HG02885 (cell line): ENCODE data around the gene DDX25.
A peak's percentile ranks its signal among the peaks of the same experiment; 100 is the strongest.
"Not testable (repeated sequence)": the region's sequence is repeated elsewhere in the genome, so short reads cannot be mapped to it uniquely, and the experiment has no call there.

ENCODE experiments used
- ATAC-seq: cut with Tn5 transposase; IDR thresholded peaks from one replicate; pipeline ENCODE4 v1.9.1; 2021; ENCODE audit warnings: mild to moderate bottlenecking; ENCODE audit not compliant: unreplicated experiment, poor library complexity

Gene DDX25

DNA sequence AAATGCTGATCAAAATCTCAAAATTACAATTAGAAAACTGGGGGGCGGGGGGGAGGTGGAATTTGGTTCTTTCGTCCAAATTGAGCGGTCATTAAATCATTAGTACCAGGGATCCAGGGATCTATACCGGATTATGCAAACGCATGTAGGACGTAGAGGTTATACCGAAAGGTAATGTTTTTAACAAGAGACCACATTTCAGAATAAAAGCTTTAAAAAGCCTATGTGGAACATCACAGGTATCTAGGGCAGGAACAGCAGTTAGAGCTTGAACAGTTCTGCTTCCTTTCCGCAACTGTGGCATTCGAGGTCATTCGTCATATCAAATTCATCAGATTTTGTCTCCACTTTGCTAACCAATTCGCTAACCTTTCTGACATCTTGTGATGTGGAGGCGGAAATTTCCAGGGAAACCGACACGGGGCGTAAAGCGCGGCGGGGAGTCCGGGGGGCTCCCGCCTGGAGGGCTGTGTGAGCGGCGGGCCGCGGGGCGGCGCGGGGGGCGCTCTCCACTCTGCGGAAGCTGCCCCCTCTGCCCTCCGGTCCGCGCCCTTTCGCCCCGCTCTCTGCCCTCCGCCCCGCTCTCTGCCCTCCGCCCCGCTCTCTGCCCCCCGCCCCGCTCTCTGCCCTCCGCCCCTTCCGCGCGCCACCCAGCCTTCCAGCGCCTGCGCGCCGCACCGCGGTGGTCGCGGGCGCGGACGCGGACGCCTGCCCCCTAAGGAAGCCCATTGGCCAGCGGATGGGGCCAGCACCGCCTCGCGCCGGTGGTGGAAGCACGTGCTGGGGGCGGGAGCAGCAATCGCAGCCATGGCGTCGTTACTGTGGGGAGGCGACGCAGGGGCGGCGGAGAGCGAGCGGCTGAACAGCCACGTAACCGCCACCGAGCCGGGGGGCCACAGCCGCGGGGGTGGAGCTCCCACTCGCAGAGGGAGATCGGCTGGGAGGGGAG lies at the start of gene DDX25:
DDX25 (plus strand) TSS at position 798 of the 949 bp plus-strand sequence; CDS start at position 808, 10 bp downstream.
- no peak for ATAC-seq

GRCh38 chr11:125857670-125858069 lies 46.6 kb upstream of the DDX25 start:
- ATAC-seq = not testable (repeated sequence)

GRCh38 chr11:125862786-125863185 lies 41.5 kb upstream of the DDX25 start:
- ATAC-seq = not testable (repeated sequence)

DNA sequence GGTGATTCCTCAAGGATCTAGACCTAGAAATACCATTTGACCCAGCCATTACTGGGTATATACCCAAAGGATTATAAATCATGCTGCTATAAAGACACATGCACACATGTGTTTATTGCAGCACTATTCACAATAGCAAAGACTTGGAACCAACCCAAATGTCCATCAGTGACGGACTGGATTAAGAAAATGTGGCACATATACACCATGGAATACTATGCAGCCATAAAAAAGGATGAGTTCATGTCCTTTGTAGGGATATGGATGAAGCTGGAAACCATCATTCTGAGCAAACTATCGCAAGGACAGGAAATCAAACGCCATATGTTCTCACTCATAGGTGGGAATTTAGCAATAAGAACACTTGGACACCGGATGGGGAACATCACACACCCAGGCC lies 39.0 kb upstream of the DDX25 start:
- not testable (repeated sequence) for ATAC-seq

GRCh38 chr11:125869521-125869920 lies 34.8 kb upstream of the DDX25 start:
- ATAC-seq = no peak

DNA sequence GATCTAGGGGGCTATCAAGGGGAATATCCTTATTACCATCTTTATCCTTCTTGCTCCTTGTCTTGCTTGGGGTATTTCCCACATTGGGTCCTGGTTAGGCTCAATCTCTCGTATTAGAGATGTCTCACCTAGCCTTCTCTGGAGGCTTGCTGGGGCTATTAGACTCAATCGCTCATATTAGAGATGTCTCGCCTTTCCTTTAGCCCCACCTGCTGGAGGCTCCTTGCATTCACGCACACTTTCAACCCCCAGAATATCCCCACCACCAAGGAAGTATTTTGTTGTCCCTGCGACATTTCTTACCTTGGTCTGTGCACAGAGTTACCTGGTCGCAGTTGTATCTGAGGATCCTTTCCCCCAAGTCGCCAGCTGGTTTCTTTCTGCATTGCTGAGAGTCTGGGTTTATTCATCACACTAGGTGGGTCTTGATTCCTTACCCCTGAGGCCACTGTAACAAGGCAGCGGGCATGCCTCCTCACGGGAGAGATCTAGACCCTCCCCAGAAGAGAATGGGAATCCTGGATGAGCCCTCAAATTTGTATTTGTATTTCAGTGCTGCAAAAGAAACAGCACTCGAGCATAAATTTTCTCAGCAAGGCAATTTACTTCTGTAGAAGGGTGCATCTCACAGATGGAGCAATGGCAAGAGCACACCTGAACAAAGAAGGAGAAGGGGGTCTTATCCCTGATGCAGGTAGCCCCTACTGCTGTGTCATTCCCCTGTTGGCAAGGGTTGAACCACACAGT lies 32.7 kb upstream of the DDX25 start:
- ATAC-seq = no peak

GRCh38 chr11:125872138-125872491 lies 32.2 kb upstream of the DDX25 start:
- ATAC-seq = no peak

GRCh38 chr11:125873881-125874555 lies 30.3 kb upstream of the DDX25 start:
- ATAC-seq = no peak

- ATAC-seq = no peak
Observed at GRCh38 chr11:125874556-125875124, 29.7 kb upstream of the DDX25 start.

DNA sequence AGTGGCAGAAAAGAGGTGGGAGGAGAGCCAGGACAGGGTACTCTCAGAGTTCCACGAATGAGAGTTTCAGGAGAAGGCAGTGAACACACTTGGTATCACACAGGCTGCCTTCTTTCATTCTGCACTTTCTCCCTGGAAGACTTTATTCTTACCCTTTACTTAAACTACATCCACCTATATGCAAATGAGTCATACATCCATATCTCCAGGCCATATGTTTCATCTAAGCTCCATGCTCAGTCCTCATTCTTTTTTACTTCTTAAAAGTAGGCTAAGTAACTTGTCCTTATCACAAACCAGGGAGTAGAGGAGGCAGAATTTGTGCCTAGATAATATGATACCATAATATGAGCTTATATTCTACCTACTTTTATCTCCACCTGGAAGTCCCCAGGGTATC lies 23.0 kb upstream of the DDX25 start:
- ATAC-seq = no peak

GRCh38 chr11:125883375-125883774 lies 20.9 kb upstream of the DDX25 start:
- ATAC-seq = no peak

DNA sequence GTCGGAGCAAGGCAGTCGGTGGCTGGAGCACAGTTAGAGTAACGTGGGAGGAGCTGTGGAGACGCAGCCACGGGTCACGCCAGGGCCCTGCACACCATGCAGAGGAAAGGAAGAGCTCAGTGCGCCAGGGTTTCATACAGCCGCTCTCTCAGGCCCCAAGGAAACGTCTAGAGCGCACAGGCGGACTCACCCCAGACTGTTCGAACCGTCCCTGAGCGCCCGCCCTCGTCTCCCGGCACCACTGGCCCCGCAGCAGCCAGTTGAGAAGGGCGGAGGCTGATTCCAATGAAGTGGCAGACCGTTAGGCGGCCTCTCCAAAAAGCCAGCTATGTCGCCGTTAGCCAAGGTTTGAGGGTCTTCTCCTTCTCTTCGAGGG lies 17.3 kb upstream of the DDX25 start:
- ATAC-seq = peak; percentile 40

DNA sequence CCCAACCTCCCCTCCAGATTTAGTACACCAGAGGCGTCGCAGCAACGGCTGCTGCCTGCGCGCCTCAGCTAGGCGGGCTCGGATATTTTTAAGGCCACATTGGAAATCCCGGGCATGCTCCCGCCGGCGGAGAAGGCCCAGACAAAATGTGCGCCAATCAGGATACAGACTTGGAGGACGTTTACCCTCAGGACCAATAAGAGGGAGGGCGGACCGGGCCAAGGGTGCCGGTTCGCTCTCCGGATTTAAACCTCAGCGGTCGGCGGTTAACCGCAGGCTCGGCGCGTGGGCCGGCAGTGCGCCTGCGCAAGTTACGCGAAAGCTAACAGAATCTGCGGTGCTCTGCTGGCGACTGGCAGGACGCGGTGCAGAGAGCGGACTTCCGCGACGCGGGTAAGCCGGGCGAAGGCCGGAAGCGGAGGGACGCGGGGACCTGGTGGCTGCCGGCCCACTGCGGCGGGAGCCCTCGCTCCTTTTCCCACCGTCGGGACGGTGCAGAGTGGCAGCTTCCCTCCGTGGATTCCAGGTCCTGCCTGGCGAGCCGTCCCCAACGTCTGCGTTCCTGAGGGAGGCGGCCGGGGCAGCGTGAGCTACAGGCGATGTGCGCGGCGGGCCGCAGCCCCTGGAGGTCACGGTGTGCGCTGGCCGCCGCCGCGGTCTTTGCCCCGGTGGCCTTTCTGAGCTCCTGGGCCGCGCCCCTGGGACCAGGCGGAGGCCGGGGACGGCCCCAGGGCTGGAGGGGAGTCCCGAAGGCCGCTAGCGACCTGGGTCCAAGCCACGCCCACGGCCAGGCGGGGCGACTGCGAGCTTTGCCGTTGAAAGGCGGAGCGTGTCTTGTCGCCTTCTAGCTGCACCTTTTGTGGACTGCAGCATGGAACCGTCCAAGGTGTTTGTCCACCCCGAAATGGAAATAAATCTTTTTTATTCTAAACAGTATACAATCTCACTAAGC lies 16.7 kb upstream of the DDX25 start, which contains the start of gene HYLS1:
HYLS1 (plus strand) TSS at position 296 of the 952 bp plus-strand sequence. CDS start 11,701 bp downstream, outside the sequence.
- peak; percentile 86 for ATAC-seq

DNA sequence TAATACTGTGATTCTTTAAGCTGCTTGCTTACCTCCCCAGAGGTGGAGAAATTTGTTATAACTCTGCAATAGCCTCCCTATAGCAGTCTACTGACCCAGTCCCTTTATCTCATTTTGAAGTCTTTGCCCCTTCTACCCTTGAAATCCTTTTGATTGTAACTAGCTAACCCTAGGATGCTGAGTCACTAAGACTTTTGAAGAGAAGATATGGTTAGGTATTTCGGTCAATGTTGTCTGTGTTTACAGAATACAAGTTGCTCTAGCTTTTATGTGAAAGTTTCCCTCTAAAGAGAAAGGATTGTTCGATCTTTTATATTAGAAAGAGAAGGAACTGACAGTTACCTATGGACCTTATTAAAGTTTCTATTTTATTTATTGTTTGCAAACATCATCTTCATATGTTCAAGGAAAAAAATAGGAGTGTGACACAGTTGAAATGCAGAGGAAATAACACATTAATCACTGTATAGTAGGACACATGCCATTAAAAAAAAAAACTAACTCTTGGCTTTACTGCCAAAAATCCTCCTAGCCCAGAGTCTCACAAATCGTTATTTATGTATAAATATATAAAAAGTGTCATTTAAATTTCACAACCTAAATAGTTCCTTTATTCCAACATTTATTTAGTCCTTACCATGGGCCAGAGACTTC lies 13.7 kb upstream of the DDX25 start:
- no peak for ATAC-seq

GRCh38 chr11:125892071-125892470 lies 12.2 kb upstream of the DDX25 start:
- no peak for ATAC-seq

DNA sequence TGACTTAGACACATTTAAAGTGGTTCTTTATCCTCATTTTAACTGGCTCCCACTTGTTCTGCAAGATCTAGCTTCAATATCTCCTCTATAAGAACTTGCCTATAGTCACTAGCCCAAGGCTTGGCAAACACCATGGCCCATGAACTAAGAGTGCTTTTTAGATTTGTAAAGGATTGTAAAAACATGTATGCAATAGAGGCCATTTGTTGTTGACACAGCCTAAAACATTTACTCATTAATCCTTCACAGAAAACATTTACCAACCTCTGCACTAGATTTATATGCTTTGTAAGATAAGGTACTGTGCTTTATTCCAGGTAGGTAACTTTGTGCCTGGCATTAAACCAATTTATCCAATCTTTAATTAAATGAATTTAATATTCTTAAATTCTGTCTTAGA lies 11.3 kb upstream of the DDX25 start:
- no peak for ATAC-seq

DNA sequence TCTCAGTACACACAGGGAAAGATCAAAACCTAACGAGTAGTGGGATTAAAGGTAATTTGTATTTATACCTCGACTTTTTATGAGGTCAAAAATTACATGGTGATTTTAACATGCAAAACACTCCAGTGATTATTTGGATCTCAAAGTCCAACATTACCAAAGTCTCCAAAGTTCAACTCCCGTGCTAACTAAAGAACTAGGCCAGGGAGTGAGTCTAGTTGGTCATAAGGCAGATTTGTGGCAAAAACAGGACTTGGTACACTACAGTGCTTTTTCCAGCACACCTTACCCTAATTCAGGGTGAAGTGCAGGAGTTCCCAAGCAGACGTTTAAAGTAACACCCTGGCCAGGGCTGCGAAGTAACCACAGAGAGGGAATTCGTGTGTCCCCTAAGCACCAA lies 2.4 kb upstream of the DDX25 start:
- no peak for ATAC-seq

GRCh38 chr11:125902277-125902926 lies 1.9 kb upstream of the DDX25 start:
- no peak for ATAC-seq
